Hepatocyte (in vitro differentiated cells): ENCODE results near the gene CD55. TPM values are rescaled to one million over a fixed set of nuclear protein-coding genes. Genes with fewer than 3 reads are reported as not detected.

Experiments
- DNase-seq: peaks from one replicate; pipeline ENCODE4 v3.0.0-alpha.2; 2016; ENCODE audit warnings: low spot score
- H2AFZ ChIP-seq: fragments of 200-600 bp; sonication (generic); 2 replicates; pipeline ENCODE4 v1.6.0; 2016; ENCODE audit warnings: antibody characterized with exemption, mild to moderate bottlenecking
- H3K27ac ChIP-seq: fragments of 200-600 bp; sonication (generic); 2 replicates; pipeline ENCODE4 v1.5.1; 2016; ENCODE audit warnings: mild to moderate bottlenecking
- H3K27me3 ChIP-seq: fragments of 200-600 bp; sonication (generic); 2 replicates; pipeline ENCODE4 v1.6.1; 2016
- H3K36me3 ChIP-seq: fragments of 200-600 bp; sonication (generic); replicated peaks from 2 replicates; pipeline ENCODE4 v1.5.1; 2016; ENCODE audit warnings: low read depth; ENCODE audit not compliant: insufficient read depth
- H3K4me1 ChIP-seq: fragments of 200-600 bp; sonication (generic); 2 replicates; pipeline ENCODE4 v1.5.1; 2016; ENCODE audit warnings: mild to moderate bottlenecking, moderate library complexity; ENCODE audit not compliant: insufficient read depth
- H3K4me2 ChIP-seq: fragments of 200-600 bp; sonication (generic); 2 replicates; pipeline ENCODE4 v1.6.0; 2016
- H3K4me3 ChIP-seq: fragments of 200-600 bp; sonication (generic); 2 replicates; pipeline ENCODE4 v1.5.1; 2016; ENCODE audit warnings: mild to moderate bottlenecking
- H3K79me2 ChIP-seq: fragments of 200-600 bp; sonication (generic); 2 replicates; pipeline ENCODE4 v1.6.0; 2017; ENCODE audit warnings: mild to moderate bottlenecking
- H3K9me2 ChIP-seq: fragments of 200-600 bp; sonication (generic); replicated peaks from 2 replicates; pipeline ENCODE4 v1.6.0; 2017; ENCODE audit warnings: mild to moderate bottlenecking; ENCODE audit not compliant: insufficient read depth
- H3K9me3 ChIP-seq: fragments of 200-600 bp; sonication (generic); 2 replicates; pipeline ENCODE4 v1.5.1; 2016; ENCODE audit warnings: low read depth, mild to moderate bottlenecking
- H4K20me1 ChIP-seq: fragments of 200-600 bp; sonication (generic); 2 replicates; pipeline ENCODE4 v1.6.0; 2016; ENCODE audit warnings: mild to moderate bottlenecking; ENCODE audit not compliant: insufficient read depth, poor library complexity, severe bottlenecking
- CTCF ChIP-seq: fragments of 200-600 bp; sonication (generic); IDR thresholded peaks from 2 replicates; pipeline ENCODE4 v1.5.1; 2016; ENCODE audit warnings: antibody characterized with exemption, mild to moderate bottlenecking; ENCODE audit not compliant: poor library complexity
- EZH2 ChIP-seq: fragments of 200-600 bp; sonication (generic); IDR thresholded peaks from 2 replicates; pipeline ENCODE4 v1.6.1; 2016; ENCODE audit warnings: antibody characterized with exemption, mild to moderate bottlenecking, borderline replicate concordance
- EZH2phosphoT487 ChIP-seq: fragments of 200-600 bp; sonication (generic); IDR thresholded peaks from one replicate; pipeline ENCODE4 v1.6.1; 2018; ENCODE audit warnings: antibody characterized with exemption, mild to moderate bottlenecking, low read depth, moderate library complexity; ENCODE audit not compliant: unreplicated experiment, severe bottlenecking
- WGBS: methylation state at CpG from one replicate; pipeline ENCODE4 v1.1.6; 2016; ENCODE audit warnings: low lambda C conversion rate; ENCODE audit errors: missing lambda C conversion rate; 5-methylcytosine and 5-hydroxymethylcytosine counted together
- polyA plus RNA-seq: library from polyadenylated mRNA; unstranded; fragments of >200 nt; fragmentation: Nextera tagmentation; extraction: Ambion mirVana; gene quantifications from 2 replicates; pipeline ENCODE4 v1.2.1, GENCODE V29; 2016
- total RNA-seq: library from RNA; depleted of rRNA; stranded (reverse); fragments of >200 nt; gene quantifications from 2 replicates; pipeline ENCODE4 v1.2.3, GENCODE V29; 2014

Gene CD55
- total and polyA plus RNA-seq, 2 experiments from 2014 or later: 41.1 to 57.5 TPM

- H3K4me2 ChIP-seq: peak overlapping the region; percentile 35
- 61% methylated on average over 2 of the region's 2 CpGs for WGBS
- H3K36me3 ChIP-seq: no peaks in the 10 kb centered on the region
- H3K27ac ChIP-seq: peak overlapping the region; percentile 66
- H3K4me1 ChIP-seq: peaks cover 5% of the 10 kb centered on the region
- no peak for DNase-seq
- H2AFZ ChIP-seq: no peak overlapping the region
- no peak overlapping the region for H3K4me3 ChIP-seq
- H3K9me2 ChIP-seq: no peaks in the 10 kb centered on the region
- H3K27me3 ChIP-seq: no peaks in the 10 kb centered on the region
- no peaks in the 10 kb centered on the region for H4K20me1 ChIP-seq
- no peaks in the 10 kb centered on the region for H3K79me2 ChIP-seq
- H3K9me3 ChIP-seq: no peaks in the 10 kb centered on the region
- TF ChIP-seq EZH2phosphoT487 (no peak), EZH2 (no peak), CTCF (no peak)
These were observed 38.7 kb upstream of the CD55 start for GRCh38 chr1:207282496-207283380.

- TF ChIP-seq CTCF (no peak), EZH2phosphoT487 (no peak), EZH2 (no peak)
- 100% methylated on average over 1 of the region's 1 CpG for WGBS
- no peak overlapping the region for H3K4me3 ChIP-seq
- H3K27me3 ChIP-seq: no peaks in the 10 kb centered on the region
- H4K20me1 ChIP-seq: no peaks in the 10 kb centered on the region
- no peak overlapping the region for H2AFZ ChIP-seq
- H3K36me3 ChIP-seq: no peaks in the 10 kb centered on the region
- no peak for DNase-seq
- H3K9me3 ChIP-seq: no peaks in the 10 kb centered on the region
- no peaks in the 10 kb centered on the region for H3K79me2 ChIP-seq
- H3K4me1 ChIP-seq: peaks cover 5% of the 10 kb centered on the region
- peak overlapping the region; percentile 66 for H3K27ac ChIP-seq
- H3K4me2 ChIP-seq: peak overlapping the region; percentile 35
- H3K9me2 ChIP-seq: no peaks in the 10 kb centered on the region
These were observed 38.1 kb upstream of the CD55 start for GRCh38 chr1:207283421-207283820.

DNA sequence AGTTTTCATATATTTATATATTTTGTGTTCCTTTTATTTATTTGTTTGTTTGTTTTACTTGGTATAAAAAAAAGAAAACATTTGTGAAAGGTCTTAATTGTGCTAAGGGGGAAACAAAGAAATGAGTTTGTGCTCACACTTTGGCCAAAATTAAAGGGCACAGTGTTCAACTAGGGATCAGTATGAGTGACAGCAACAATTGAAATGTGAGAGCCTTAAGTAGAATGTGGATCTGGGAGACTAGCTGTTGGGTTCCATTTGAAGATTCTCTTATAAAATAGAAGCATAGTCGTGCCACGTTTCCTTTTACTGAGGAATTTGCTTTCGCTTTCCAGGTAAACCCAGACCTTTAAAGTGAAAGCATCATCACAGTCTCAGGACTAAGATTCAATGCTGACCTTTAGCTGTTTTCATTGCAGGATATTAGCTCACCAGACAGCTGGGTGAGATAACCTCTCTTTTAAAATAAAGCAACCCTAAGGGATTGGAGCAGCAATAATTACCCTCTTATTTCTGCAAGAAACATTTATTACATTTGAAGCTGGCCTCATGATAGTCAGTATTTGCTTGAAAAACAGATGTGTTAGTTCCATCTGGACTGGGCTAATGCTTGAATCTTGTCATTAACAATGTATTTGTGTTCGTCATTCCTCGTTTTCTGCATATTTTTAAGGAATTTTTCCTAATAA is 37.1 kb upstream of the CD55 start:
- Histone ChIP-seq H2AFZ (no peak overlapping the region), H3K4me2 (no peak overlapping the region), H3K9me2 (no peaks in the 10 kb centered on the region), H3K27me3 (no peaks in the 10 kb centered on the region), H3K79me2 (no peaks in the 10 kb centered on the region), H3K36me3 (no peaks in the 10 kb centered on the region), H3K4me3 (no peak overlapping the region), H3K9me3 (no peaks in the 10 kb centered on the region), H3K4me1 (peaks cover 5% of the 10 kb centered on the region), H3K27ac (peak overlapping the region; percentile 66), H4K20me1 (no peaks in the 10 kb centered on the region)
- DNase-seq: peak; percentile 17
- WGBS: 65% methylated on average over 5 of the region's 5 CpGs
- TF ChIP-seq EZH2phosphoT487 (no peak), CTCF (no peak), EZH2 (no peak)
